Measurements from ENCODE around the gene NHLRC4.

NHLRC4 gene

DNA sequence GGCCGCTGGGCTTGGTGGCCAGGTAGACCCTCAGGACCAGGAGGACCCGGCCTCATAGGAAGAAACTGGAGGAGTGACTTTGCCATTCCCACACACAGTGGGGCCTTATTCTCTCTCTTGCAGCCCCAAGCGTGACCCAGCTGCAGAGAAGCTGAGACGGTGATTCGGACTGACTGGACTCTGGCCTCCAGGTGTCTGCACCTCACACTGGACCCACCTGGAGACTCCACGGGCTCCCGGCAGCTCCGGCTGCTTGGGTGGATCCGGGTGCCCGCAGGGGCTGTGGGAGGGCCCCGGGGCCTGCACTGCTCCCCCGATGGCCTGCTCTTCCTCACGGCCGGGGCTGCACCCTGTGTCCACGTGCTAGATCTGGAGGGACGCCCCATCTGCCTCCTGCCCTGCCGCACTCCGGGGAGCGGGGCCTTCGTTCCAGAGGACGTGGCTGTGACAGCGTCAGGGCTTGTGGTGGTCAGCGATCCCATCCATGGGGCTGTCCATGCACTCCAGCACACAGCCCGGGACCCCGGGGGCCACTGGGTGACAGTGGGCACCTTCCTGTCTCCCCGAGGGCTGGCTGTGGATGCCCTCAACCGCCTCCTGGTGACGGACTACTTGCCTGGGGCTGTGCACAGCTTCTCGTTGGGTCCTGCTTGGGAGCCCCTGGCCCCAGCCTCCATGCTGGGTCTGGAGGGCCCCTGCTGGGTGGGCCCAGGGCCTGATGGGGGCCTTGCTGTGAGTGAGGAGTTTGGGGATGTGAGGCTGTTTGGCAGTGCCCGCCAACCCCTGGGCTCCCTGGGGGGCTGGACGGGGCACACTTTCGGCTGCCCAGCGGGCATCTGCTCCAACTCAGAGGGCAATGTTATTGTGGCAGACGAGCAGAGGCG lies 810 bp downstream of the NHLRC4 start:
- no peak for DNase-seq

- DNase-seq = no peak
Observed at GRCh38 chr16:568401-569258, 1.8 kb downstream of the NHLRC4 start.

DNA sequence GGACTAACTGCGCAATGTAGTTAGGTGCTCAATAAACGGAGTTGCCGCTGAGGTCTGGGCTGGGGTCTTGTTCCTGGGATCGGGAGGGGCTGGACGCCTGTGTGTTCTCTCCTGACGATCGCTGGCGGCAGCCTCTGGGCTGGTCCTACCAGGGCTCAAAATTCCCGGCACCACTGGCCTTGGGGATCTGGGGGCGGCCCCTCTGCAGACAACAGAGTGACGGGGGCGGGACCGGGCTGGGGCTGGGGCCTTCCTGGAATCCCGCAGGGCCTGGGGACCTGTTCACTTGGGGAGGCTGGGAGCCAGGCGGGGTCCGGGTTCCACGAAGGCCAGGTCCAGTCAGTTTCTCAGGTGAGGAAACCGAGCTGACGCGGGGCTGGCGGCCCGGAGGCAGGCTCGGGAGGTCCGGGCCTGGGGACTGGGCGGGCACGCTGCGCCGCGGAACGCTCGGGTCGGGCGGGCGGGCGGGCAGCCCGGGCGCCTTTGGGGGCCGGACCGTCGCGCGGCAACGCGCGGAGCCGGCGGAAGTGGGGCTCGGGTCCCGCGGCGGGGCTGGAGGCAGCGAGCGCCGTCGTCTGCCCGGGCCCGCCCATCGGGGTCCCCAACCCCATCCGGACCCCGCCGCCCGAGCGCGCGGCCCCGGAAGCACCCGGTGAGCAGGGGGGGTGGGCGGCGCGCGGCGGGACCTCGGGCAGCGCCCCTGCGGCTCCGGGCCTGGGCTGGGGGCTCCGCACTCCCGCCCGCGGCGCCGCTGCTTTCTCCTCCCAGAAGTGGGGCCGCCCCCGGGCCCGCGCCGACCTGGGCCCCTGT lies 2.8 kb downstream of the NHLRC4 start, which contains the start of gene PIGQ:
TSS of gene PIGQ (plus strand) at position 524 of the 810 bp plus-strand sequence. CDS start 4,107 bp downstream, outside the sequence.
- peak; percentile 31 to 63 (median 46) for DNase-seq

DNA sequence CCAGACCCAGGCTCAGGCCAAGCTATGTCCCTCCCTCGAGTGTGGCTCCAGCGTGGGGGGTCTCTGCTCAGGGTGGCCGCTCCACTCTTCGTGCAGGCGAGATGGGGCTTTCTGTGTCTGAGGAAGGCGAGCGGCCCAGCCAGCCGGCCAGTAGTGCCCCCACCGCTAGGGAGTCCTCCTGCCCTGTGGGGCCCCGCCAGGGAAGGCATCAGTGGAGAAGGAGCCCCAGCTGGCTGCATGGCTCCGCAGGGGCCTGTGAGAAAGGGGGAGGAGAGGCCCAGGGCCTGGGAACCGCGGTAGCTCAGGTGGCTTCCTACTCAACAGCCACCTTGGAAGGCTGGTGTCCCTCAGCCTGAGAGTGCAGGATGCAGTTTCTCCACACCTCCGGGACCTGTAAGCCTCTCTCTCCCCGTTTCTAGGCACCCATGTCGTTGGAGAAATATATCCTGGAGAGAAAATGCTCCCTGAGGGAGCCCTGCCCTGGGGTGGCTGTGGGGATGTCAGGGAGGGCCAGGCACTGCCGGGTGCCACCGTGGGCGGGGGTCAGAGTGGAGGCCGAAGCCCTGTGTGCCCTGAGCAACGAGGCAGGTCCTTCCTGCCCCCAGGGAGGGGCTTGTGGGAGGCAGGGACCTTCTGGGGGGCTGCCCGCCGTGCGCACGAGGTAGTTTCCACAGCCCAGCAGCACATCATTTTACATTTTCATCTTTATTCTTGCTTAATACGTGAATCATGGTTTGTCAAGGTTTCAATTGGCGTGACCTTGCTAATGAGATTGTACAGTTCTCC lies 6.3 kb downstream of the NHLRC4 start:
- no peak for DNase-seq

- DNase-seq = no peak
Observed at GRCh38 chr16:574021-574760, 7.4 kb downstream of the NHLRC4 start.

GRCh38 chr16:575354-576196 lies 8.8 kb downstream of the NHLRC4 start:
- no peak for DNase-seq

- DNase-seq = no peak
Observed at GRCh38 chr16:576197-576822, 9.5 kb downstream of the NHLRC4 start.

GRCh38 chr16:576823-577201 lies 10.0 kb downstream of the NHLRC4 start:
- no peak for DNase-seq

GRCh38 chr16:577796-578195 lies 11.0 kb downstream of the NHLRC4 start:
- DNase-seq = no peak

GRCh38 chr16:578232-578869 lies 11.5 kb downstream of the NHLRC4 start:
- no peak for DNase-seq

- peak in 2 of 4 experiments; percentile 28 to 40 for DNase-seq
Observed at GRCh38 chr16:578870-579405, 12.1 kb downstream of the NHLRC4 start.

- DNase-seq = no peak
Observed at GRCh38 chr16:580141-580945, 13.5 kb downstream of the NHLRC4 start.

- DNase-seq = no peak
Observed at GRCh38 chr16:580946-581498, 14.2 kb downstream of the NHLRC4 start.

GRCh38 chr16:582218-582613 lies 15.4 kb downstream of the NHLRC4 start:
- no peak for DNase-seq

DNA sequence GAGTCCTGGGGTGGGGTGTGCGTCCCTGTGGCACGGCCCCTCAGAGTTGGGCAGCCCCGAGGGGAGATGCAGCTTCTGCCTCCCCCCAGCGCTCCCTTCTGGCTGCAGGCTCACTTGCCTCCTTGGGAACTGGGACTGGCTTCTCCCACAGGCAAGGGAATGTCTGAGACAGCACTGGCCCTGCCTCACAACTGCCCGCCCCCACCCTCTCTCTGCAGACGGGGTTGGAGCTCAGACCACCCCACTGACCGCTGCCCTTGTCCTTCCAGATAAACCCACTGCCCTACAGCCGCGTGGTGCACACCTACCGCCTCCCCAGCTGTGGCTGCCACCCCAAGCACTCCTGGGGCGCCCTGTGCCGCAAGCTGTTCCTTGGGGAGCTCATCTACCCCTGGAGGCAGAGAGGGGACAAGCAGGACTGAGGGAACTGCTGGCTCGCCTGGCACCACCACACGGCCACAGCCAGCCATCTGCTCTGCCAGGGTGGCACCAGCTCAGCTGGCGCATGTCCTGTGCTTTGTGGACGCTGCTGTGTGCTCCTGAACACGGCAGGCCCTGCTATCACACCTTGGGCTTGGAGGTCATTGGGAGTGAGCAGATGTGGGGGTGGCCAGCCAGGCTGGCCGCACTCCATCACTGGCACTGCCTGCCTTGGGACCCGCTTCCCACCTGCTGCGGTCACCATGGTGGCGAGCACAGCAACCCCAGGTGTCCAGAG lies 16.0 kb downstream of the NHLRC4 start:
- no peak for DNase-seq

GRCh38 chr16:583470-583814 lies 16.6 kb downstream of the NHLRC4 start:
- no peak for DNase-seq

Data from activated naive CD4-positive, alpha-beta T cell (primary cell).